Measurements from ENCODE around the gene AP5Z1.

AP5Z1 gene, protein sequence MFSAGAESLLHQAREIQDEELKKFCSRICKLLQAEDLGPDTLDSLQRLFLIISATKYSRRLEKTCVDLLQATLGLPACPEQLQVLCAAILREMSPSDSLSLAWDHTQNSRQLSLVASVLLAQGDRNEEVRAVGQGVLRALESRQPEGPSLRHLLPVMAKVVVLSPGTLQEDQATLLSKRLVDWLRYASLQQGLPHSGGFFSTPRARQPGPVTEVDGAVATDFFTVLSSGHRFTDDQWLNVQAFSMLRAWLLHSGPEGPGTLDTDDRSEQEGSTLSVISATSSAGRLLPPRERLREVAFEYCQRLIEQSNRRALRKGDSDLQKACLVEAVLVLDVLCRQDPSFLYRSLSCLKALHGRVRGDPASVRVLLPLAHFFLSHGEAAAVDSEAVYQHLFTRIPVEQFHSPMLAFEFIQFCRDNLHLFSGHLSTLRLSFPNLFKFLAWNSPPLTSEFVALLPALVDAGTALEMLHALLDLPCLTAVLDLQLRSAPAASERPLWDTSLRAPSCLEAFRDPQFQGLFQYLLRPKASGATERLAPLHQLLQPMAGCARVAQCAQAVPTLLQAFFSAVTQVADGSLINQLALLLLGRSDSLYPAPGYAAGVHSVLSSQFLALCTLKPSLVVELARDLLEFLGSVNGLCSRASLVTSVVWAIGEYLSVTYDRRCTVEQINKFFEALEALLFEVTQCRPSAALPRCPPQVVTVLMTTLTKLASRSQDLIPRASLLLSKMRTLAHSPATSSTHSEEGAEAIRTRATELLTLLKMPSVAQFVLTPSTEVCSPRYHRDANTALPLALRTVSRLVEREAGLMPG

DNA sequence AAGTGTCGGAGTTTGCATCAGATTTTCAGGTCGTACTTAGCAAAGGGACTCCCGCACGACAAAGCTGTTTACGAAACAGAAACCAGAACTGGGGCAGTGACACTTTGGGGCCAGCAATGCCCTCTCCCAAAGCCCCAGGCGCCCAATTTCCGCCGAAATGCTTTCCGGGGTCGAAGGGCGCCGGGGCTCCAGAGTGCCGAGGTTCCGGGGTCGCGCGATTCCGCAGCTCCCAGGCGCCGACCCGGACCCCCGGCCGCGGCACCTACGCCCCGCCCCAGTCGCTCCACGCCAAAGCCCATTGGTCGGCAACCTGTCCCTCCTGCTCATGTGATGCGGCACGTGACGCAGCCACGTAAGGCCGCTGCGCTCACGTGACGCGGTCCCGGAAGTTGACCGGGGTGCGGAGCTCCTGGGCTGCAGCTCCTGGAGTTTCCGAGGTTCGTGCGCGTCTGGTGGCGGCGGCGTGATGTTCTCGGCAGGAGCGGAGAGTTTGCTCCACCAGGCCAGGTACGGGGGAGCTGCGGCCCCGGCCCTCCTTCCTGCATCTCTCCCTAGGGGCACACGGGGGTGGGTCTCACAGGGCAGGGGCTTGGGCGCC, at the start of gene AP5Z1:
Gene AP5Z1 (plus strand): TSS at position 374 of the 598 bp plus-strand sequence. CDS start 93 bp downstream, at position 467.
- peak; percentile 55 for DNase-seq

DNA sequence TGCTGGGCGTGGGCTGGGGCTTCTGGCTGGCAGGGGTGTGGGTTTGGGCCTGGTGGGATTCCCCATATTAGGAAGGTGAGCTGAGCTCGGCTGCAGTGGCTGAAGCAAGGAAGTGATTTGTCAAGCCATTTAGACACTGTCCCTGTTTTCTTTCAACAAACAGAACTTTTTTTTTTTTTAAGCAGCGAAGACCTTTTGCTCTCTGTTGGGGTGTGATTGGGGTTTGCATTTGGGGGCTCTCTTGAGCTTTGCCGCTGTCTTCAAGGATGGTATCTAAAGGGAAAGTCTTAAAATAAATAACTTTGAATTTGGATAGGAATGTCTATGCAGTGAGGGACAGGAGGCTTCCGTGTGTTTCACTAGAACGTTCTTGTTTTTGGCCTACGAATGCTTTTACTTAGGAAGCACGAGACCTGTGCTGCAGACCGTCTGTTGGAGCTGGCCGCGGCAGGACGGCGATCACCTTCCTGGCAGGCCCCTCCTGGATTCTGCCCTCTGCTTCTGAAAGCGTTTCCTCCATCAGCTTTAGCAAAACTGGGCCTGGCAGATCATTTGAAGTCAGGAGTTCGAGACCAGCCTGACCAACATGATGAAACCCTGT, 49.5 kb upstream of the AP5Z1 start:
- DNase-seq: no peak

DNA sequence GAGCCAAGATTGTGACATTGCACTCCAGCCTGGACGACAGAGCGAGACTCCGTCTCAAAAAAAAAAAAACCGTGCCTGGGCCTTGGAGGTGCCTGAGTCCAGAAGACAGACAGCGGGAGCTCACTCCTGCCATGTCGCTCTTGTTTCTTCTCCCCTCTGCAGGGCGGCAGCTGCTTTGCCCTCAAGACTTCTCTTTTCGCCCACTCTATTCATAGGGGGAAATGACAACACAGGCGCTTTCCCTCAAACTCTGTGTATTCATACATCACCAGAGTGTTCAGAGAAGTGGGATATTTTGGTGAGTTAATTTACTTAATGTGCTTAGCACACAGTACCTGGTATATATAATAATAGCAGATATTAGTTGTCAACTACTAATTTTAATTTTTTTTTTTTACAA, 48.9 kb upstream of the AP5Z1 start:
- DNase-seq: no peak

DNA sequence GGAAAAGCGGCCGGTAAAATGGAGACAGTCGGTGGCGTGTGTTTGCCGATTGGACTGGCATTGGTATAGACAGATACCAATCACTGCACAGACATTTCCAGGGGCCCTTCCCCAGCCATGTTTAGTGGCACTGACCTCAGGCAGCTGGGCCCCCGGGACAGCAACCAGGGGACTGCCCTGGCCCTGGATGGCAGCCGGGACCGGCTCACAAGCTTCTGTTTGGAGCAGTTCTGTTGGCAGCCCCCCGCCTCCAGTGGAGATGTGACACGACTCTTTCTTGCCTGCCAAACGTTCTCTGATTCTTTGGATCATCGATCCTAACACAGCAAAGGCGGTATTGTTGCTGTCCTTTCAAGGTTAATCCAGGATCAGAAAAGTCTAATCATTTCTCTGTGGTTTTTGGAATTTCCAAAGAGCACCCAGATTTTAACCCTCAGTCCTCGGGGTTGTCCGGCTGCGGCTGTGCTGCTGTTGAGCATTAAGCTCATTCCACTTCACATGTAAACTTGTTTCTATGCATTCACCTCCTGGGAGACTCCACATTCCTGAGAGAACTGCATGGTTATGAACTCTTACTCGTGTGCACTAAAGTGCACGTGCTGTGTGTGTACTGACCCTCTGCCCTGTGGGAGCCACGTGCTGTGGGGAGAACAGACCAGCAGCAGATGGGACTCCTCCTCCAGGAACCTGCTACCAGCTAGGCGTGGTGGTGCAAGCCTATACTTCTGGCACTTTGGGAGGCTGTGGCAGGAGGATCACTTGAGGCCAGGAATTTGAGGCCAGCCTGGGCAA, 47.3 kb upstream of the AP5Z1 start:
- DNase-seq: no peak

DNA sequence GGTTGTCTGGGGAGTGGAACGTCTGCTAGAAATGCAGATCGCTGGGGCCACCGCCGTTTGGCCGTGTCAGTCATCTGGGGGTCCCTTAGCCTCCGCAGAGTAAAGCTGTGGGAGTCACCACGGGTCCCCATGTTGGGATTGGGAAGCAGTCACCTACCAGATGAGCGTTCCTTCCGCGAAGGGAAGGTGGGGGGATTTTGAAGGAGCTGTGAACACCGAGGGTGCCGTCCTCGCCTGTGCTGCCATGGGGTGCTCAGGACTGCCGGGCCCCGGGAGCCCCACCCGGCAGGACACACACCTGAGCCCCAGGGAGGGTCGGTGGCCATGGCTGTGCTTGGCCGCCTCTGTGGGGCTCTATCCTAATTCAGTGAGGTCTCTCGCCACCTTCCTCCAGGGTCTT, 46.2 kb upstream of the AP5Z1 start:
- DNase-seq: no peak

DNA sequence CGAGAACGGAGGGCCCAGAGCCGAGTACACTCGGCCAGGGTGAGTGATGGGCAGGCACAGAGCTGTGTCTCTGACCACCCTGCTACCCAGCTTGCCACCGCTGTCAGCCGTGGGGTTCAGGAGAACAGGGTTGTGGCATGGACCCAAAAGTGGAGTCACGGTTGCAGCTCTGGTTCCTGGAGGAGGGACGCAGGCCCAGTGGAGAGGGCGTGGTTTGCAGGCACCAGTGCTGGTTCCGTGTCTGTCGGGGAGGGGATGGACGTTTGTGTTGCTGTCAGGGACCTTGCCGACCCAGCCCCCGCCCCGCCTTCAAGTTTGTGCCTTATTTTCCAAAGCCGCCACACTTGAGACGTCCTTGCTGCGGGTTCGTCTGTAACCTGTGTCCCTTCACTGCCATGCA, 45.1 kb upstream of the AP5Z1 start:
- DNase-seq: no peak

DNA sequence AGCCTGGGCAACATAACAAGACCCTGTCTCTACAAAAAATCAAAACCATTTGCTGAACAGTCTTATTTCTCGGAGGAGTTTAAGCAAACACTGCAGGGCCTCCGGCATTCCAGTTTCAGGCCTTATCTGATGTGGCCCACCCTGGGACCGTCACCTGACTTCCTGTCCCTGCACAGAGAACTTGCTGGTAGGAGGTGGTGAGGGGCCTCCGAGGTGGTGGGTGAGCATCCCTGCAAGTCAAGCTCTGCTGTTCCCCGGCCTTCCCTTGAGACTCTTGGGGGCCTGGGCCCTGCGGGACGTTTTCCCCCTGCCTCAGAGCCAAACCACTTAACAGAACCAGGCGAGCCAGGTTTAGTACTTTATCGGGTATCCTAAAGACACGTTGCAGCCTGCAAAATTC, 44.5 kb upstream of the AP5Z1 start:
- no peak for DNase-seq

DNA sequence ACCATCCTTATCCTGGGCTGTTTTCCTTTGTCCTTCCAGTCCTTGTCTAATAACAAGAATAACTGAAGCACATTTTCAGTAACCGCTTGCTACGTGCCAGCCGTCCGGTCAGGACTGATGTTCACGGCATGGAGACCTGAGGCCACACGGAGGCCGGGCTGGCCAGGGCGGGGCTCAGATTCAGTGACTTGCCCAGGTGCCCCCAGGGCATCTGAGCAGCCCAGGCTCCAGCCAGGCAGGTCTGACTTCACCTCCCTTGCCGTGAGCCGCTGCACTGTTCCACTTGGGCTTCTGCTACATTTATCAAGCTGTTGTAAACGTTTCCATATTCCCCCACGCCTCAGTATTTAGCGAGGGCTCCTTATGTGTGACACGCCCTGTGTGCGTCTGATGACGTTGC, 43.6 kb upstream of the AP5Z1 start:
- no peak for DNase-seq

DNA sequence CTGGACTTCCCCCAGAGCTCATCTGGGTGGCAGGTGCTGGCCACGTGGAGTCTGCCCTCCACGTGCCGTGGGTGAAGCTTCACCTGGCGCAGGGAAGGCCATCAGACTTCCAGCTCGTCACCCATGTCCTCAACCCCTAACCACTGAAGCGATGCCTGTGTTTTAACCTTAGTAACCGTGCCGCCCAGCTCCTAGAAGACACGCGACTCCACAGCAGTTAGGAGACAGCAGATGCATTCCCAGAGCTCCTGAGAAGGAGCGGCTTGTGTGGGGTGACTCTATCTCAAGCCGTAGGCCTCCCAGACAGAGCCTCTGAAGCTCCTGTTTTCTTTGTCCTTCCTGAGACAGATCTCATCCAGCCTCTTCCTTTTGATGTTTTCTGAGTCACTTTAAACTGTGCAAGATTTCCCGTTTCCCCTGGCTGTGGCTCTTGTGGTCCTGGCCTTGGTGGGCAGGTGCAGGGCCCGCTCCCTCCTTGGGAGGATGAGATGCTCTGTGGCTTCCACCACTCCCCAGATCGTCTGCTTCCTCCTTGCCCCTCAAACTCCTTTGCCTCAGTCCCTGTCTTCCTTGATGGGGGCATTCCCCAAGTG, 41.4 kb upstream of the AP5Z1 start:
- DNase-seq: no peak

DNA sequence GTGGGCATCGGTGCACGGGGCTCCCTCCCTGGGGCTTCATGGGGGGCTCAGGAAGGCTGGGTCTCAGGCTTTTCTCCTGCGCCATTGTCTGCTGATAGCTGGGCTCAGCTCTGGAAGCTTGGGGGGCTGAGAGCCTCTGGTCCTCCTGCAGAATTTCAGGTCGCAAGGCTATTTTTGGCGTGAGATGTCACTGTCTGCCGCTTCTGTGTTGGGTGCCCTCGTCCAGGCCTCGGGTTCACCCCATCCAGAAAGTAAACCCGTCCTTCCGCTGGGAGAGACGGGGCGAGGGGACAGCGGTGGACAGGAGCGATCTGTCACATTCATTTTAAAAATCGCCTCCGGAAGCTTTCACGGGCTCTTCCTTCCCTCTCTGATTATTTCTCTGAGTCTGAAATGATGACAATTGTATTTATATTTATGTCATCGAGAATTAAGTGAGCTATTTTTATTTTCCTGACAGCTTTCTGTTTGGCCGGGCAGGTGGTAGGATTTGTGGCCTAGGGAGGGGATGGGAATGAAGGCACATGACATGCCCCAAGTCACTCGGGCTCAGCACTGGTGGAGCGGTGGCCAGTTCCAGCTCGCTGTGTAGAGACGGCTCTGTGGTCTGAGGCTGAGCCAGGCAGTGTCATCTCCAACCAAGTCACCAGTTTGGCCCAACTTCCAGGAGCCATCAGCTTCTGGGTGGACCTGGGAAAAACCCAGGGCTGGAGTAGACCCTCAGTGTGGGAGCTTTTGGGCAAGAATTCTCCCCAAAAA, 40.7 kb upstream of the AP5Z1 start:
- no peak for DNase-seq

DNA sequence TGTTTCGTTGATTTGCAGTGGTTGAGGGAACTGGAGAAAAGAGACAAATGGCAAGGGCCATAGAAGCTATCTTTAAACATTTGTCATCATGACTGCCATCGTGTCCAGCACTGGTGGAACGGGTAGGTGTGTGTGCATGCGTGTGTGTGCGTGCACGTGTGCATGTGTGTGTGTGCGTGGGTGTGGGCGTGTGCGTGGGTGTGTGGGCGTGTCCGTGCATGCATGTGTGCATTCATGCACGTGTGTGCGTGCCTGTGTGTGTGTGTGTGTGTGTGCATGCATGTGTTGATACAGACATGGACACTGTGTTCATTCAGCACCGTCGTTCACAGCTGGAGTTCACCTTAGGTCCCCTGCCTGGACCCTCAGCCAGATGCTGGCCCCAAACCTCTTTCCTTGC, 38.1 kb upstream of the AP5Z1 start:
- DNase-seq: no peak

DNA sequence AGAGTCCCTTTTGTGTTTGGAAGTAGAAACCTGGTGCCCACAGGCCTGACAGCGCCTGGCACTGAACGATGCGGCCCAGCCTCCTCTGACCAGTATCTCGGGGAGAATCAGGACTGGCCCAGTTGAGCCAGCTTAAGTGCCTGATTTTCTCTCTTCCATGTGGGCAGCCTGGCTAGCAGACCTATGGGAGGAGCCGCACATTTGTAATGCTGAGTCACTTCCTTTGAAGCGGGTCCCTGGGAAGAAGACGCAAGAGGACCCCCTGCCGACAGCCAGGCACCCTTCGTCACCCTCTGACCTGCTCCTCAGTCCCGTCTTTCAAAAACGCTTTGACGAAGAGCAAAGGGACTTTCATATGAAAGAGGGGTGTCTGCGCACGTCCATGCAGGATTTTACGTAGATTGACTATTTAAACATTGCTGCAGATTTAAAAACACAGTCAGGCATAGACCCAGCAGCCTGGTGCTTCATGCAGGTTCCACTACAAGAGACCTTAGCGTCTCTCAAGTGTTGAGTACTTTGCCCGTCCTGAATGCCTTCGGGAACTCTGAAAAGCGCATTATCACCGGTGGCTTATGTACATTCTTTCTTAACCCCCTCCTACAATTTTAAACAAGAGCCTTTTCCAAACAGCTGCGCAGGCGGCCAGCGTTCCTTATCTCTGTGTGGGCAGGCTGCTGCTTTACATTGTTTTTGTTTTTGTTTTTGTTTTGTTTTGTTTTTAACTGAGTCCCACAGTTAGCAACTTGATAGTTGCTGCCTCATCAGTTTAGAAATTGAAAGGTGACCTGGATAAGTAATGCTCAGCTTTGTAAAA, 36.5 kb upstream of the AP5Z1 start:
- DNase-seq: no peak

DNA sequence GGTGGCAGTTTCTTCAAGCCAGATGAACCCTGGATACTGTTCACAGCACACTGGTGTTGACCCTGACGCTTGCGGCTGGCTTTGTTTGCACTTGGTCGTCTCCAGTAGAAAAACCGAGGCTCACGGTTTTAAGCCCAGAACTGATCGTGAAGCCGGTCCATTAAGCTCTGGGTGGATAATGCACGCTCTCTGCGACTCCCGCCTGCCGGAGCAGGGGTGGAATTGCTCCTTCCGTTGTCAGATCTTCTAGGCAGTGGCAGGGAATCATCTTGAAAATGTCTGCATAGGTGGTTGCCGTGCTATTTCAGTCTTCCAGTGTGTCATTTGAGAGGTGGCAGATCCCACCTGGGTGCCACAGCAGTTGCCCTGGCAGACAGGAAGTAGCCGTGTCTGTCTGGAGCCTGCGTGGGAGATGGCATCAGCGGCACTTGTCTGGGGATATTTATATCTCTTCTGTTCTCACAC, 35.9 kb upstream of the AP5Z1 start:
- no peak for DNase-seq

DNA sequence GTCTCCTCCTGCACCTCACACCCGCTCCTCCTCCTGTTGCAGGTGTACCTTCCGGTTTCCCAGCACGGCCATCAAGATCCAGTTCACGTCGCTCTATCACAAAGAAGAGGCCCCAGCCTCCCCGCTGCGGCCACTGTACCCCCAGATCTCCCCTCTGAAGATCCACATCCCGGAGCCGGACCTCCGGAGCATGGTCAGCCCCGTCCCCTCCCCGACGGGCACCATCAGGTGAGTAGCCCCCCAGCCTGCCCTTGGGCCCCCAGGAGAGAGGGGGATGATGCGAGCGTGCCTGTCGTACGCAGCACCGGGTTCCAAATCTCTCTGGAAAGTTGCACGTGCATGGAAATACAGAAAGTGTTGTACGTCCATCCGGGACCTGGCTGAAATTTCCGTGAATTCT, 34.6 kb upstream of the AP5Z1 start:
- DNase-seq: no peak

DNA sequence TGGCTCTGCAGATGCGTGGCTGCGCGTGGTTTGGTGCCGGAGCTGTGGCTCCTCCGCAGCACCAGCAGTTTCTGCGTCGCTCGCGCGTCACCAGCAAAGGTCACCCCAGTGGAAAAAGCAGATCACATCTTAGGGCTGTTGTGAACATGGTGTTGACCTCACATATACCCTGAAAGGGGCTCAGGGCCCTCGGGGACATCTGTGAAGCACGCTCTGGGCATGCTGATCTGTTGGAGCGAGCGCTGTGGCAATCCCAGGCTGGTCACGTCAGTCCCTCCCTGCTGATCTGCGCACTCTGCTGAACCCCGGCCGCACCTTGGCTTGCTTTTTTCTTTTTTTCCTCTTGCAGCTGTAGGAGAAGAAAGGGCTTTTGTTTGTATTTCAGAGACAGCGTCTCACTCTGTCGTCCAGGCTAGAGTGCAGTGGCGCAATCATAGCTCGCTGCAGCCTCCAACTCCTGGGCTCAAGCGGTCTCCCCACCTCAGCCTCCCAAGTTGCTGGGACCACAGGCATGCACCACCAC, 33.3 kb upstream of the AP5Z1 start:
- no peak for DNase-seq

DNA sequence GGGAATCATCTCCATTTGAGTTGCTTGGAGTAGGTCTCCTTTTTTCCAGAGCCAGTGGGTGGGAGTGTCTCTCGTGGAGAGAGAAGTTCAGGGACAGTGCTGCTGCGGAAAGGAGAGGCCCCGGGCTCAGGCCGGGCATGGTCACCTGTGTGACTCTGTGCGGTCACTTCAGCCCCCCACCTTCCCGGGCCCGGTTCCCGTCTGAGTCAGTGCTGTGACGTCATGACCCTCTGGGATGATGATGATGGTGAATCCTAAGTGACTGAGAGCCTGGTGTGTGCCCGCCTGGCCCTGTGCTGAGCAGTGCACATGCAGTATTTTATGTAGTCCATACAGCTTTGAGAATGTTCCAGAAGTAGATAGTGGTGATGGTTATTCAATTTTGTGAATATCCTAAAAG, 32.6 kb upstream of the AP5Z1 start:
- DNase-seq: no peak

DNA sequence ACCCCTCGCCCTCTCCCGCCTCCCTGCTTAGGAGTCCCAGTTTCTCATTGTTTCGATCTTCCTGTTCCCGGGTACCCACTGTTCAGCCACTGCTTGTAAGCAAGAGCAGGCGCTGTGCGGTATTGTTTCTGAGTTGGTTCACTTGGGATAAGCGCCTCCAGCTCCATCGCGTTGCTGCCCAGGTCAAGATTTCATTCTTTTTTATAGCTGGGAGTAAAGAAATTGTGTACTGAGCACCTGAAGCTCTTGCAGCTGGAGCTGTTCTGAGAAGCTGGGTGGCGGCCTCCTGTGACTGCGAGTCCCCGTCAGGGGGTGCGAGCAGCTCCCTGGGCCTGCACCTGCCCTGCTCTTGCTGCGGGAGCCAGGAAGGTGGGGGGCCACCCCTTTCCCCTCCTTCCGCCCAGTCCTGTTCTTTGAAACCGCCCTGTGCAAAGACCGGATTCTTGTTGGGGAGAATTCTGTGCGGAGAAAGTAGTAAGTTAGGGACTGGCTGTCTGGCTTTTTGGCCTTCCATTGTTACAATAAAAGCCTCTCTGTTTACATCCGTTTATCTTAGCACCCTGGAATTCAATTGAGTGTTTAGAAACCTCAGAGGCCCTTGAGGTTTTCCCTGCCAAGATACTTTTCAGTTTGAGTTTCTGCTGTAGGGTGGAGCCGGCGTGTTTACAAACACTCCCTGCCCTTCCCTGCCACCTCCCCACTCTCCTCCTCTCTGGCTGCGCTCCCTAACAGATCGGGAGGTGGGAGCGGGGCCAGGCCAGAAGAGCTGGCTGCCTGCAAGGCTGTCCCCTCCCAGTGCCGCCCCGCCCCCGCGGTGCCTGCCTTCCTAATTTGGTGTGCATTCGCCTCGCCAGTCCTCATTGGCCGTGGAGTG, 30.8 kb upstream of the AP5Z1 start:
- DNase-seq: no peak

DNA sequence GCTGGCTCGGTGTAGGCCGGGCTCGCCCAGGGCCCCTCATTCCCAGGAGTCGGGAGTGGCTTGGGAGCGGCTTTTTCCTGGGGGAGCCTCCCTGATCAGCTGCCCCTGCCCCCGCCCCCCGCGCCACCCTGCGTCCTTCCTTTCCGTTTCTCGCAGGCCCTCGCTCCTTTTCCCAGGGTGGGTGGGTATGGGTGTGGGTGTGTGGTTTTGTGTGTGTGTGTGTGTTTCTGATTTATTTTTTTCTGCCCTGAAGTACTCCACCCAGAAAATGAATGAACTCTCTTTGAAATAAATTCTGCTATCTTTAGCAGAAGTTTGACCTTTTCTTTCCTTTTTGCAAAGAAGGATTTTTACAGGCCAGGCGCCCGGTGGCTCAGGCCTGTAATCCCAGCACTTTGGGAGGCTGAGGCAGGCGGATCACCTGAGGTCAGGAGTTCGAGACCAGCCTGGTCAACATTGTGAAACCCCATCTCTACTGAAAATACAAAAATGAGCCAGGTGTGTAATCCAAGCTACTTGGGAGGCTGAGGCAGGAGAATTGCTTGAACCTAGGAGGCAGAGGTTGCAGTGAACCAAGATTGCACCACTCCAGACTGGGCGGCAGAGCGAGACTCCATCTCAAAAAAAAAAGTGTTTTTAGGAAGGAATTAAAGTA, 30.0 kb upstream of the AP5Z1 start:
- no peak for DNase-seq

Data from NCI-H524 treated with DMSO at 0.1 percent for 48 hours (cell line).